GM19351 (cell line): ENCODE data around the gene C17orf114.

Experiments used
- ATAC-seq: cut with Tn5 transposase; IDR thresholded peaks from one replicate; pipeline ENCODE4 v1.9.1; 2021; ENCODE audit warnings: mild to moderate bottlenecking, moderate library complexity; ENCODE audit not compliant: unreplicated experiment

C17orf114 gene

DNA sequence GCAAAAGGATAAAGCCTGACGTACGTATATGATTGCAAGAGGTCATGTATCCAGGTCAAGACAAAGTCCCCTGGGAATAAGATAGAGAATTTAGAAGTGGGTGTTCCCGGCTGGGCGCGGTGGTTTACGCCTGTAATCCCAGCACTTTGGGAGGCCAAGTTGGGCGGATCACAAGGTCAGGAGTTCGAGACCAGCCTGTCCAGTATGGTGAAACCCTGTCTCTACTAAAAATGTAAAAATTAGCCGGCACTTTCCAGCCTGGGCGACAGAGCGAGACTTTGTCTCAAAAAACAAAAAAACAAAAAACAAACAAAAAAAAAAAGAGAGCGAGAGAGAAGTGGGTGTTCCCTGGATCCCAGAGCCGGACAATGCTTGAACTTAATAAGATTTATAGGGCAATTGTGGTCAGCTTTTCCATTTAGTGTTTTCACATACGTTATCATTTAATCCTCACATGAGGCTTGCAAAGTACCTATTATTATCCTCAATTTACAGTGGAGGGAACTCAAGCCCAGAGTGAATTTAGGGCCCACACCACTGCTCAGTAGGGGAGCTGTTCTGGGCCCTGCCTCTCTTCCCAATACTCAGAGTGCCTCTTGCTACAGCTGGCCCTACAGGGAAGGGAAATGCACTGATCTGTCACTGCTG is 13.8 kb downstream of the C17orf114 start:
- ATAC-seq: no peak

DNA sequence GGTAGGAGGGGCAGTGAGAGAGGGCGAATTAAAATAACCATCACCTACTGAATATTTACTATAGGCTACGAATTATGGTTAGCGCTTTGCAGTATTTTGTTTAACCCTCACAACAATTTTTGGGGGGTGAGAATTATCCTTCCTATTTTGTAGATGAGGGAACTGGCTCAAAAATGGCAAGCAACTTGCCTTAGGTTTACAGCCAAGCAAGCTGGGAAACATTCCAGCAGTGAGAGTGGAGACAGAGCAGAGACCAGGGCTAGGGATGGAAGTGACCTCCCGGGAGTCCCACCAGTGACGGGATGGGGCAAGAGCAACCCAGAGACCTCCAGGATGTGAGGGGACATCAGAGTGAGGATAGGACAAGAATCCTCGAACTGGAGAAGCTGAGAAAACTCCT is 15.6 kb downstream of the C17orf114 start:
- no peak for ATAC-seq

DNA sequence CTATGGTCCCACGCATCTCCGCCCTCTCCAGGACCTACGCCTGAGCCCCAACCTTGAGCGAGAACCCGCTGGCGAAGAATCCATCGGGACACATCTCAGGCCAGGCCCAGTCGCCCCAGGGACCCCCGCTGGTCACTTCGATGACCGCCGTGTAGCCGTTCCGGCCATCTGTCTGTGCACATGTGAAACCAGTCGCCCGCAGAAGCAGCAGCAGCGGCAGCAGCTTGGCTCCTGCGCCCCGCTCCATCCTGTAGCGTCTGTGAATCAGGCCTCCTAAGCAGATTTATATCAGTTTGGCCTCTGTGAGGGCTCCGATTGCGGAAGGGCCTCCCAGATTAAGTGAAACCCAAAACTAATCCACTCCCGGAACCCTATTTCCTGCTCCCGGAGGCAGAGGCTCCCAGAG is 16.0 kb downstream of the C17orf114 start, which contains the start of gene VMO1:
Gene VMO1 (minus strand): TSS at position 259 of the 406 bp plus-strand sequence. CDS start 12 bp downstream, at position 247.
- ATAC-seq: no peak

DNA sequence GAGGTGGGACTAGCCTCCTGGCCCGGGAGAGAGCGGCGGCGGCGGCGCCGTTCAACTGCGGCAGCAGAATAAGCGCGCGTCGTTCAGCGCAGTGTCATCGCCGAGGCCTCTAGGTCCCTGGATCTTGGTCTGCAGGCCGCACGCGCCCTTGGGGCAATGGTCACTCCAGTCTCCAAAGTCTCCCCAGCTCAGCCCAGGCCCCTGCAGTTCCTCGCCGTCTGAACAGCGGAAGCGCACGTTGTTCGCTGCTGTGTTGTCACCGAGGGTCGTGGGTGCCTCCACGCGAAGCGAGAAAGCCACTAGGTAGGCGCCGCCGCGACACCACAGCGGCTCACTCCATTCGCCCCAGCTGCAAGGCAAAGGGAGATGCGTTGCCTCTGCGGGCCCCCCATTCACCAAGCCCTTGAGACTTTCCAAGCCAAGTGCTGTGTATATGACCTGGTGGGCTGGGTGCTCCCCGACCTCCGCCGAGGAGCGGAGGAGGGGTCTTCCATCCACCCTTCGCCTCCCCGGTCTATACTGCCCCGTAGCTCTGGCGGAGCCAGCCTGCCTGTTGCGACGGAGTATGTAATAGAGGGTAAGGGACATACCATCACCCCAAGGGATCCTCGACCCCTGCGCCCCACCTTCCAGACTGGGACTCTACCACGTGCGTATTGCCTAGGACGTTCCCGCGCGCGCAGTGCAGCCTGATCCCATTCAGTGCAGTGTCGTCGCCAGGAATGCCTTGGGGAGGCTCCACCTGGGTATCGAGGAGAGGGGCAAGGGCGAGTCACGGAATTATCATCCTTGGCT is 16.6 kb downstream of the C17orf114 start:
- ATAC-seq: no peak

DNA sequence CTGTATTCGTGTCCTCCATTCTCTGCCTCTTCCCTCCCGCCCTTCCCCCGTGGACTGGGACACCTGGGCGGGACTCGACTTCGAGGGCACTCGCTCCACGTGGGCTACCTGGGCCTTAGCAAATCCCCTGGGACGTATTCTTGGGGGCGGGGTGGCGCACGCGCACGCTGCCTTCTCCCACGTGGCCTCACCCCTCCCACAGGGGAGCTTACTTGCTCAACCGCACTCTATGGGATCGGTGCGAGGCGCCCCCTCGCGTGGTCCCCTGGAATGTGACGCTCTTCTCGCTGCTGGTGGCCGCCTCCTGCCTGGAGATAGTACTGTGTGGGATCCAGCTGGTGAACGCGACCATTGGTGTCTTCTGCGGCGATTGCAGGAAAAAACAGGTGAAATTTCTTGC is 19.5 kb downstream of the C17orf114 start:
- no peak for ATAC-seq

DNA sequence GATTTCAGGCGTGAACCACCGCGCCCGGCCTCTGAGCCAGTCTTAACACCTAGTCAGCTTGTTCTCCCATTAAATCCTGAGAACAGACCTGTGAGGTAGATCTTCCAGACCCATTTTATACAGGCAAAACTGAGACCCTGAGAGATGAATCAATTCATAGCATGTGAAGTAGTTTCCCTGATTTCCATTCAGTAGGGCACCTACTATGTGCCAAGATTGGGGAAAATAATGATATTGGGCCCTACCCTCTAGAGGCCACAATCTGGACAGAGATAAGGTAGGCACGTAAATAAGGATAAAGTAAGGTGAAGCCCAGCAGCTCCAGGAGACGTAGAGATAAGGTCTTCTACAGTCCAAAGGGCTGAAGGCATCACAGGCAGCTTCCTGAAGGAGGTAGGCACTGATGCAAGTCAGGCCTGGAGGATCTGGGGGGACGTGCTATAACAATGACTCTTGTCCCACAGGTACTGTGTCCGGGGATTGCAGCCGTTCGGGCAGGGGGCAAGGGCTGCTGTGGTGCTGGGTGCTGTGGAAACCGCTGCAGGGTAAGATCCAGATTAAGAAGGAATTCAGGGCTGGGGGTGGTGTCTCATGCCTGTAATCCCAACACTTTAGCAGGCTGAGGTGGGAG is 21.7 kb downstream of the C17orf114 start:
- ATAC-seq: no peak

DNA sequence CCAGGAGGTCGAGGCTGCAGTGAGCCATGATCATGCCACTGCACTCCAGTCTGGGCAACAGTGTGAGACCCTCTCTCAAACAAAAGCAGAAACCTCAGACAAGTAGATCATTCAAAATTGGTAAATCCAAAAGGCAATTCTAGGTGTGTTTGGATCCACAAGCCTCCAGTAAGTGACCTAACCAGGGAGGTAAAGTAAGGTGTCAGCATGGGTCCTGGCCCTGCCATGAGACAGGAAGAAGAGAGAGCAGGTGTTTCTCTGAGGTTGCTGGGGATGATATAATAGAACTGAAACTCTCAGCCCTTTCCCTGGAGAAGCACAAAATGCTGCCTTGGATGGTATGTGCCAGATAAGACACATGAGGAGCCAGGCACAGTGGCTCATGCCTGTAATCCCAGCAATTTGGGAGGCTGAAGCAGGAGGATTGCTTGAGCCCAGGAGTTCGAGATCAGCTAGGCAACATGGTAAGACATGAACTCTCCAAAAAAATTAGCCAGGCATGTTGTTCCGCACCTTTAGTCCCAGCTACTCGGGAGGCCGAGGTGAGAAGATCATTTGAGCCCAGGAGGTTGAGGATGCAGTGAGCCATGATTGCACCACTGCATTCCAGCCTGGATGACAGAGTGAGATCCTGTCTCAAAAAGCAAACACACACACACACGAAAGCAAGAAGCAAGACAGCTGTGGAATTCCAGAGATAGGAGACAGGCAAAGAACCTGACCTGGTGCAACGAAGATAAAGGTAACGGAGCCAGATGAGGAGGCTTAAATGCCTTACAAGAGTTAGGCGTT is 24.0 kb downstream of the C17orf114 start:
- ATAC-seq: no peak

DNA sequence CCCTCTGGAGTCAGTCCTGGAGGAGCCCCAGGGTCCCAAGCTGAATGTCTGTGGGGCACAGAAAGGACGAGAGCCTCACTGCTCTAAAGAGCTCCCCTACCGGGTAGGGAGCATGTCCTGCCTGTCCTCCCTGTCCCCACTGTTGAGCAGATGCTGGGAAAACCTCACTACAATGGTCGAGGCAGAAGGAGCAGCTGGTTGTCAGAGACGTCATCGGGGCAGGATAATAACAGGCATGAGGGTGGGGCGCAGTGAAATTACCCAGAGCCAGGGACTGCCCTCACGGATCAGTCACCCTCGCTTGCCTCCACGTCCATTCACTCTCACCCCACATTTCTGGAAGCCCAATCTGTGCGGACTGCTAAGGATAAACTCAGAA is 29.9 kb downstream of the C17orf114 start:
- ATAC-seq: no peak

DNA sequence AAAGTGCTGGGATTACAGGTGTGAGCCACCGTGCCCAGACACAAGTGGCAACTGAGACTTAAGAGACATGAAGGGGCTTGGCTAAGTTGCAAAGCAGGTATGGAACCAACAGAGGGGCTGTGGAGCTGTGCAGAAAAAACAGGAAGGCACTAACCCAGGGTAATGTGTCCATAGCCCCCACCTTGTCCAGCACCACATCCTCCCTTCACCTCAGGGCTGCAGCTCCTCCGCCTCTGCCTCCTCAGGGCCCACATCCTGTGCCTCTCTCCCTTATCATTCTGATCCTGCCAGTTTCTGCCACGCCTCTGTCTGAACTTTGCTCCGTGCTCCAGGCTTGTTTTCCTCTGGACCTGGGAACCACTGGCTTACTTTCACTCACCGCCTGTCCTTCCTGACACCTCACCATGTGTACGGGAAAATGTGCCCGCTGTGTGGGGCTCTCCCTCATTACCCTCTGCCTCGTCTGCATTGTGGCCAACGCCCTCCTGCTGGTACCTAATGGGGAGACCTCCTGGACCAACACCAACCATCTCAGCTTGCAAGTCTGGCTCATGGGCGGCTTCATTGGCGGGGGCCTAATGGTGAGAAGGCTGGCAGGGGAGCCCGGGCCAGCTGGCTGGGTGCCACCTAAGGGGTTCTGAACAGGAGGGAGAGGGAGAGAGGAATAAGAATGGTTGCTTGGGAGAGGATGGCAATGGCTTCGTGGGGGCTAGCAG is 30.5 kb downstream of the C17orf114 start, which contains the start of gene TM4SF5:
Gene TM4SF5 (plus strand): TSS at position 368 of the 716 bp plus-strand sequence. CDS start 37 bp downstream, at position 405.
- ATAC-seq: no peak

DNA sequence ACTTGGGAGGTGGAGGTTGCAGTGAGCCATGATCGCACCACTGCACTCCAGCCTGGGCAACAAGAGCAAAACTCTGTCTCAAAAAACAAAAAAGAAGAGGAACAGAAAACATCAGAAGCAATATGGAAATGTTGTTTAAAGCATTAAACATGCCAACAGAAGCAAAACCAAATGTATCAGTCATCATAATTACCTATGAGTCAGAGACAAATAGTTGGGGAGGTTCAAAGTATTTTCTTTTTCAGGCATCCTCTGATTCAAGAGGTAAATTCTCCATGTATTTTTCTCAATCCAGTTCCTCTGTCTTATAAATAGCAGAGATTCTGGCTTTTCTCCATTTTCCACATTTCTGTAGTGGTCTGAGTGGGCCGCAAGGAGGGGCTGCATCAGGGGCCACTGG is 32.5 kb downstream of the C17orf114 start:
- ATAC-seq: no peak

DNA sequence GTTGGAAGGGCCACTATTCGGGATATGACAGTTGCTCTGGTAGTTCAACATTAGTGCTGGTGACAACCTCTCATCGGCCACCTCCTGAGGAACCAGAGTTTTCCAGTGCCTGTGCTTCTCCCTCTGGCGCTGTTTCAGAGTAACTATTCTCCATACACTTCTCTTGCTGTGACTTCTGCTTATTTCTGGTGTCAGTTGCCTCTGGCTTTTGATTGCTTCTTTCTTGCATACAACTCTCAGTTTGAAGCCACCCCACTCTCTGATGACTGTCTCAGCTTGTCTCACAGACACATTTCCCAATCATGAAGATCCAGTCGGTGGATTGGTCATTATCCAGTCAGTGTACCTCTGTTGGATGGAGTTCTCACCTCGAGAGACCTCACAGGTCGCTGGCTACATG is 33.8 kb downstream of the C17orf114 start:
- ATAC-seq: no peak

DNA sequence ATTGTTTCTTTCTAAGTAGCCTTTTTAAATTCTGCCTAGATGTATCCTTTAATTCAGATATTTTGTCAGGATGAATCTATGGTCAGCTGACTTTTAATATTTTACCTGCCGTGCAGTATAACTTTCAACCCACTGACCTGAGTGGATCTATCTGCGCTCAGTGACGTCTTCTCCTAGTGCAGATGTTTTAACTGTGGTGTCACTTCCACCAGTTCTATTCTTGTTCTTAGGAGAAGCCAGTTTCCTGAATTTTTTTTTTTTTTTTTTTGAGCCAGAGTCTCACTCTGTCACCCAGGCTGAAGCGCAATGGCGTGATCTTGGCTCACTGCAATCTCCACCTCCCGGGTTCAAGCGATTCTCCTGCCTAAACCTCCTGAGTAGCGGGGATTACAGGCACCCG is 35.4 kb downstream of the C17orf114 start:
- no peak for ATAC-seq

DNA sequence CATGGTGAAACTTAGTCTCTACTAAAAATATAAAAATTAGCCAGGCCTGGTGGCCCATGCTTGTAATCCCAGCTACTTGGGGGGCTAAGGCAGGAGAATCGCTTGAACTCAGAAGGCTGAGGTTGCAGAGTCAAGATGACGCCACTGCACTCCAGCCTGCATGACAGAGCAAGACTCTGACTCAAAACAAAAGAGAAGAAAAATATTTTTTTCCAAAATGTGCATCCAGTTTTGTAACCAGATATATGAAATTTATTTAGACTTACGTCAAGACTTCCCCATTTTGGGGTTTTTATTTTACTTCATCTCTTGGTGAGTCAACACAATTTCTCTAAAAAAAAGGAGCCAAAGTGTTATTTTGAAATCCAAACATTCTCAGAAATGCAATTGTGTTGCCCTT is 35.9 kb downstream of the C17orf114 start:
- no peak for ATAC-seq

DNA sequence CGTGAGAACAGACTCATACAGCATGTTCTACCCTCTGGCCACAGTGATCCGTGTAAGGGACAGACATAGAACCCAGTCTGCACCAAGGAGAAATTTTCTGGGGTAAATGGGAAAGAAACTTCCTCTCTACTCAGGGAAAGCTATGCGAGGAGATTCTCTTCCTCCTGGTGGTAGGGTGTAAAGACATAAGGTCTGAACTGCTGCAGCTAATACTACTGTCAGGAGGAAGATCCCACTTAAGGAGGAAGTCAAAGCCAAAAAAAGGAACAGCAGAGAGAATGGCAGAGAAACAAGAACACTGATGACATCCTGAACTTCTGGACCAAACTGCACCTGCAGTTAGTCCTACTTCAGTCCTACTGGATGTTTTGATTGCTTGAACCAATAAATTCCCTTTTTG is 37.5 kb downstream of the C17orf114 start:
- ATAC-seq: no peak

DNA sequence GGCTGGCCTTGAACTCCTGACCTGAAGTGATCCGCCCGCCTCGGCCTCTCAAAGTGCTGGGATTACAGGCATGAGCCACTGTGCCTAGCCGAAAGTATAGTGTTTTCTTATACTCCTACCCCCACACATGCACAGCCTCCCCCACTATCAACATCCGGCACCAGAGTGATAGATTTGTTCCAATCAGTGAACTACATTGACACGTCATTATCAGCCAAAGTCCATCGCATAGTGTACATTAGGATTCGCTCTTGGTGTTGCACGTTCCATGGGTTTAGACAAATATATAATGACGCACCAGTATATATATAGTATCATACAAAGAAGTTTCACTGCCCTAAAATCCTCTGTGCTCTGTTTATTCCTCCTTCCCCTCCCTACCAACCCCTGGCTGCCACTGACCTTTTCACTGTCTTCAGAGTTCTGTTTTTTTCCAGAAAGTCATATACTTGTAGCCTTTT is 42.3 kb downstream of the C17orf114 start:
- ATAC-seq: no peak

DNA sequence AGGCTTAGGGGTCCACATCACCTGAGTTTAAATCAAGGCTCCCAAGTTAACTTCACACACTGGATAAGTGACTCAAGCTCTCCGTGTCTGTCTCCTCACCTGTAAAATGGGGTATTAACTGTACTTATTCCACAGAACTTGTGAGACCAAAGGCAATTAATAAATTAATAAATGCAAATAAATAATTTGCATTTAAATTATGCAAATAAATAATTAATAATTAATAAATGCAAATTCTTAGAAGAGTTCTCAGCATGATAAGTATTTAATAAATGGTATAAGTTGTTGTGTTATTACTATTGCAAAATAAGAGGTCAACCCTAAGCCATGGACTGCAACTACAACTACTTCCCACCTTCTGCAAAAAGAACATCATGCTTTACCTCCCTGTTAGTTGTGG is 48.7 kb downstream of the C17orf114 start:
- ATAC-seq: no peak

DNA sequence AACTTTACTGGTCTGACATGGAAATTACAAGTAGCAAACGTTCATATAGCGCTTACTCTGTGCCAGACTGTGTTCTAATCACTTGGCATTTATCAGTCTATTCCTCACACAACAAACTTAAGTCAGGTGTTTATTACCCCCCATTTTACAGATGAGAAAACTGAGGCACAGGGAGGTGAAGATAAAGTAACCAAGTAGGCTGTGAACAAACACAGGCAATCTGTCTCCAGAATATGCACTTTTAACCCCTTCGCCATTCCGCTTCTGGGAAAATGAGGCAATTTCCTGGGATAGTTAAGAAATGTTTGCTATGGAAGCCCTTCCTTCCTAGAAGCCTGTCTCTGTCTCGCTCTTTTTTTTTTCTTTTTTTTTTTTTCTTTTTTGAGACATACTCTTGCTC is 50.2 kb downstream of the C17orf114 start:
- ATAC-seq: no peak
